H1 (cell line): ENCODE results near the gene POM121L2. TPM values are rescaled to one million over a fixed set of nuclear protein-coding genes. Genes with fewer than 3 reads are reported as not detected.

Experiments
- SAP30 ChIP-seq: fragments of 300-600 bp; sonication (generic); IDR thresholded peaks from 2 replicates; pipeline ENCODE4 v1.7.1; 2012; ENCODE audit warnings: low read length, moderate library complexity, mild to moderate bottlenecking, inconsistent platforms; ENCODE audit not compliant: insufficient read depth, insufficient replicate concordance
- polyA plus RNA-seq, 7 experiments: library from polyadenylated mRNA; depleted of rRNA in 3 of 7; stranded (reverse) in 5 of 7; unstranded in 2 of 7; fragments of >200 nt in 5 of 7; fragments of 200-250 nt in 2 of 7; gene quantifications; 1 replicate in 5 of 7; 2 replicates in 1 of 7; 4 replicates in 1 of 7; pipeline versions ENCODE4 v1.2.1 to v1.2.3, GENCODE V29; 2011 to 2013; ENCODE audit warnings: missing spikeins in 2 of 7, mixed read lengths in 2 of 7
- total RNA-seq: library from RNA; stranded (reverse); fragmentation: NEBNext Ultra II Directional; extraction: Animal tissue kit (Norgen Biotek cat#: 25700); gene quantifications from 2 replicates; pipeline ENCODE4 v1.2.1, GENCODE V29; 2021

Gene POM121L2
- total and polyA plus RNA-seq, 2 of the 8 experiments (the other 6 are each of a cell fraction or from before 2014, with no cell fraction given) = 0.05 to 0.09 TPM

DNA sequence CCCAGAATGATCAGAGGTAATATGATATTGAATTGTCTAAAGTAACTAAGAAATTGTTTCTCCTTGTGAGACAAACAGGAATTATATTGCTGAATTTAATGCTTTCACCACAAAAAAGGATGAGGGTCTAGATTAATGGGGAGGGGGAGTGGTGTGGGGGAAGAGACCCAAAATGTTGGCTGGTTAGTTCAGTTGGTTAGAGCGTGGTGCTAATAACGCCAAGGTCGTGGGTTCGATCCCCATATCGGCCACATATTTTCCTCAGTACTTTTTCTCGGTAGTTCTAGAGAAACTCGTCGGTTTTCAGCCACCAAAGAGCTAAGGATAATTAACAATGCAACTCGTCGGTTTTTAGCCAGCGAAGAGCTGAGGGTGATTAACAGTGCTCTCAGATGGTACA is 38.3 kb downstream of the POM121L2 start (continued):
- no peak for TF ChIP-seq SAP30
